Activated CD4-positive, alpha-beta T cell treated with anti-CD3 and anti-CD28 coated beads, Interleukin-2, amount 50 U/mL, for 48 hours (primary cell): ENCODE results near the gene MPEG1.

Experiments used
- DNase-seq, 2 experiments: peaks; one replicate each; pipeline ENCODE4 v3.0.0-alpha.2; 2020

Gene MPEG1

GRCh38 chr11:59187035-59187434 is 25.7 kb downstream of the MPEG1 start:
- DNase-seq: no peak

GRCh38 chr11:59186130-59186594 is 26.6 kb downstream of the MPEG1 start:
- peak; percentile 55 to 64 for DNase-seq

- DNase-seq: no peak
These were observed 27.3 kb downstream of the MPEG1 start for GRCh38 chr11:59185386-59185945.

GRCh38 chr11:59184691-59185339 is 27.9 kb downstream of the MPEG1 start:
- no peak for DNase-seq

- DNase-seq: no peak
These were observed 29.0 kb downstream of the MPEG1 start for GRCh38 chr11:59183771-59184170.

- DNase-seq: no peak
These were observed 30.1 kb downstream of the MPEG1 start for GRCh38 chr11:59182457-59183151.

GRCh38 chr11:59181746-59182456 is 30.8 kb downstream of the MPEG1 start:
- DNase-seq: no peak

GRCh38 chr11:59180907-59181306 is 31.8 kb downstream of the MPEG1 start:
- no peak for DNase-seq

GRCh38 chr11:59180168-59180776 is 32.5 kb downstream of the MPEG1 start:
- no peak for DNase-seq

GRCh38 chr11:59179121-59179520 is 33.6 kb downstream of the MPEG1 start:
- DNase-seq: no peak

GRCh38 chr11:59178402-59178801 is 34.3 kb downstream of the MPEG1 start:
- DNase-seq: no peak

GRCh38 chr11:59176330-59176729 is 36.4 kb downstream of the MPEG1 start:
- no peak for DNase-seq

- no peak for DNase-seq
These were observed 37.6 kb downstream of the MPEG1 start for GRCh38 chr11:59175091-59175501.

- DNase-seq: no peak
These were observed 38.1 kb downstream of the MPEG1 start for GRCh38 chr11:59174664-59175033.

GRCh38 chr11:59173964-59174663 is 38.6 kb downstream of the MPEG1 start:
- no peak for DNase-seq

- no peak for DNase-seq
These were observed 39.4 kb downstream of the MPEG1 start for GRCh38 chr11:59173080-59173963.

GRCh38 chr11:59172345-59173079 is 40.2 kb downstream of the MPEG1 start:
- peak in 1 of 2 experiments; percentile 21 for DNase-seq

GRCh38 chr11:59171508-59172322 is 41.0 kb downstream of the MPEG1 start, which contains the start of gene DTX4:
Gene DTX4 (plus strand): TSS chr11:59172132. CDS start chr11:59172596, 464 bp downstream.
- peak; percentile 93 to 95 for DNase-seq

GRCh38 chr11:59164028-59164427 is 48.7 kb downstream of the MPEG1 start:
- DNase-seq: no peak
